NB4 (cell line): Measurements from ENCODE around the gene SPHKAP.
"Not testable (repeated sequence)": the region's sequence is repeated elsewhere in the genome, so short reads cannot be mapped to it uniquely, and the experiment has no call there.

Experiments used
- DNase-seq: peaks from one replicate; pipeline ENCODE4 v3.0.0; 2010; ENCODE audit warnings: low read depth
- H3K4me3 ChIP-seq: one replicate; pipeline ENCODE4 v1.5.1; 2011; ENCODE audit warnings: mild to moderate bottlenecking, low read depth, low read length, moderate library complexity
- MAX ChIP-seq: IDR thresholded peaks from 2 replicates; pipeline ENCODE4 v1.6.1; 2011; ENCODE audit warnings: low read depth, low read length
- MYC ChIP-seq: IDR thresholded peaks from 2 replicates; pipeline ENCODE4 v1.6.1; 2011; ENCODE audit warnings: low read depth, low read length
- POLR2A ChIP-seq: IDR thresholded peaks from 2 replicates; pipeline ENCODE4 v1.6.1; 2011; ENCODE audit warnings: mild to moderate bottlenecking; ENCODE audit not compliant: insufficient read length; ENCODE audit errors: extremely low read depth
- TF ChIP-seq, protein P1 (sequence below): IDR thresholded peaks from one replicate; pipeline ENCODE4 v1.5.1; 2012; ENCODE audit warnings: low read depth, low read length

The SPHKAP gene

DNA sequence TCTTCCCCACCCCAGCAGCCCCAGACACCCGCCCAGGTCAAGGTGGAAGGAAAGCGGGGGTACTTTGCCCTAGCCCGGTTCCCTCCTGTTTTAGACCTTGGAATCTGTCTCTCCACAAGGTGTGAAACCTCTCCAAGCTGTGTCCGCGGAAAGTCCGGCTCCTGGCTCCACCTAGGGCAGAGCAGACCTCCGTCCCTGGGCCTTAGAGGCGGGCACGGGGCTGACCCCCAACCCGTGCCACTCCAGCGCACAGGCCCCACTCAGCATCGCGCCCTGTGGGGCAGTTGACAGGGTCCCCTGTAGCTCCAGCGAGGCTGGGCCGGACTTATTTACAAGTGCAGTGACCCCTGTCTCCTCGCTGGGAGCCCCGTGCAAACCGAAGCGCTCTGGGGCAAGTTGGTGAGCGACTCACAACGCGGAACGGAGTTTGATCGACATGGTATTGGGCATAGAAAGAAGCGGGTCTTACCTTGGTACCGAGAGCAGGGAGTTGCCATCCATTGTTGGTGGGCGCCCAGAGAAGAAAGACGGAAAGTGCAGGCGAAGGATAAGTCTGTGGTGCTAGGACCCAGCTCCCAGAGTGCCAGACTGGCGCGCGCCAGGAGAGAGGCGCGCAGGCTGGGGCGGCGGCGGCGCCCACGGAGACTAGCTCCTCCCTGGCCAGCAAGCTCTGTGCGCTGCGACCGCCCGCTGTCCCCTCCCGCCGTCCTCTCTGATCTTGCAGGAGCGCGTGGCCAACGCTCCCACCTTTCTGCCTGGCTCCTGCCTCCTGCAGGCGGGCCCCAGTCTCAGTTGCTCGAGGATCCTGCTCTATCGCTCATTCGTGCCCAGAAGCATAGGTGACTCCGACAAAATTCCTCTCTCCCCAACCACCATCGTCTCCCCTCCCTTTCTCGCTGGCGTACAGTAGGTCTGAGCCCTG lies at the start of gene SPHKAP:
Gene SPHKAP, minus strand, starts transcription at position 590 of the 922 bp plus-strand sequence. Its CDS starts 89 bp downstream, at position 501.
- TF ChIP-seq, protein P1, sequence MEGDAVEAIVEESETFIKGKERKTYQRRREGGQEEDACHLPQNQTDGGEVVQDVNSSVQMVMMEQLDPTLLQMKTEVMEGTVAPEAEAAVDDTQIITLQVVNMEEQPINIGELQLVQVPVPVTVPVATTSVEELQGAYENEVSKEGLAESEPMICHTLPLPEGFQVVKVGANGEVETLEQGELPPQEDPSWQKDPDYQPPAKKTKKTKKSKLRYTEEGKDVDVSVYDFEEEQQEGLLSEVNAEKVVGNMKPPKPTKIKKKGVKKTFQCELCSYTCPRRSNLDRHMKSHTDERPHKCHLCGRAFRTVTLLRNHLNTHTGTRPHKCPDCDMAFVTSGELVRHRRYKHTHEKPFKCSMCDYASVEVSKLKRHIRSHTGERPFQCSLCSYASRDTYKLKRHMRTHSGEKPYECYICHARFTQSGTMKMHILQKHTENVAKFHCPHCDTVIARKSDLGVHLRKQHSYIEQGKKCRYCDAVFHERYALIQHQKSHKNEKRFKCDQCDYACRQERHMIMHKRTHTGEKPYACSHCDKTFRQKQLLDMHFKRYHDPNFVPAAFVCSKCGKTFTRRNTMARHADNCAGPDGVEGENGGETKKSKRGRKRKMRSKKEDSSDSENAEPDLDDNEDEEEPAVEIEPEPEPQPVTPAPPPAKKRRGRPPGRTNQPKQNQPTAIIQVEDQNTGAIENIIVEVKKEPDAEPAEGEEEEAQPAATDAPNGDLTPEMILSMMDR = no peak
- no peak for TF ChIP-seq MYC
- no peak for DNase-seq
- H3K4me3 ChIP-seq = no peak within 1 kb of the TSS

GRCh38 chr2:228227466-228227865 lies 46.0 kb upstream of the SPHKAP start:
- TF ChIP-seq POLR2A (no peak), MAX (no peak), MYC (no peak)
- TF ChIP-seq, protein P1 = no peak
- no peak for DNase-seq
- H3K4me3 ChIP-seq = no peak overlapping the region

DNA sequence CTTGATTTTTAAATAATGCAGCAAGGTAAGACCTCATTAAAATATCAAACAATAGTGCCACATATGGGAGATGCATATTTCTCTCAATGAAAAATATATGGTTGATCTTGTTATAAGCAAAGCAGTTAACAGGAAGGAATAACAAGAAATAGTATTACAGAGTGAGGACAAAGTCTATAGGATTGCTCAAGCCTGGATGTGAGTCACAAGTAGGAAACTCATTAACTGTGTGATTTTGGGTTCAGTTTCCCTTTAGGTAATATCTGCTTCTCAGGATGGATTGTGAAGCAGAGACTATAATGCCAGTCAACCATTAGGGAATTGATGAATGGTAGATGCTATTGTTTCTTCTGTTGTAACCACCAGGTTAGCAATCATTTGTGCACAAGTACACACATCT lies 42.9 kb upstream of the SPHKAP start:
- no peak overlapping the region for H3K4me3 ChIP-seq
- TF ChIP-seq, protein P1 = no peak
- TF ChIP-seq POLR2A (no peak), MYC (no peak), MAX (no peak)
- peak; percentile 23 for DNase-seq

GRCh38 chr2:228218593-228218992 lies 37.1 kb upstream of the SPHKAP start:
- not testable (repeated sequence) for DNase-seq, H3K4me3 ChIP-seq

GRCh38 chr2:228197504-228197903 lies 16.0 kb upstream of the SPHKAP start:
- no peak for DNase-seq
- H3K4me3 ChIP-seq = no peak overlapping the region
- TF ChIP-seq POLR2A (no peak), MYC (no peak), MAX (no peak)
- TF ChIP-seq, protein P1 = no peak

GRCh38 chr2:228180181-228181097 lies 1.0 kb downstream of the SPHKAP start:
- no peak overlapping the region for H3K4me3 ChIP-seq
- DNase-seq = no peak
- no peak for TF ChIP-seq MYC
- TF ChIP-seq, protein P1 = no peak
- TF ChIP-seq POLR2A = no peak
- TF ChIP-seq MAX = no peak
